NCI-H187 treated with DMSO at 0.1 percent for 48 hours (cell line): Measurements from ENCODE around the gene TNFRSF12A.
A peak's percentile ranks its signal among the peaks of the same experiment; 100 is the strongest.

ENCODE experiments used
- DNase-seq: peaks from one replicate; lab custom pipeline; 2025; lab: John Stamatoyannopoulos, UW

The TNFRSF12A gene

GRCh38 chr16:2986623-2987188 lies 33.5 kb upstream of the TNFRSF12A start:
- no peak for DNase-seq

- DNase-seq, result no peak
Measured at GRCh38 chr16:2987286-2987685, 32.9 kb upstream of the TNFRSF12A start.

- no peak for DNase-seq
Measured at GRCh38 chr16:2987833-2988232, 32.3 kb upstream of the TNFRSF12A start.

GRCh38 chr16:2988590-2989099 lies 31.5 kb upstream of the TNFRSF12A start:
- DNase-seq, result no peak

GRCh38 chr16:2990891-2991290 lies 29.3 kb upstream of the TNFRSF12A start:
- no peak for DNase-seq

- no peak for DNase-seq
Measured at GRCh38 chr16:2991566-2992261, 28.5 kb upstream of the TNFRSF12A start.

GRCh38 chr16:2992383-2993081 lies 27.6 kb upstream of the TNFRSF12A start:
- DNase-seq, result no peak

- no peak for DNase-seq
Measured at GRCh38 chr16:2996298-2996697, 23.9 kb upstream of the TNFRSF12A start.

GRCh38 chr16:2999929-3000328 lies 20.2 kb upstream of the TNFRSF12A start:
- no peak for DNase-seq

GRCh38 chr16:3000540-3000939 lies 19.6 kb upstream of the TNFRSF12A start:
- DNase-seq, result no peak

- DNase-seq, result no peak
Measured at GRCh38 chr16:3001316-3001715, 18.9 kb upstream of the TNFRSF12A start.

- peak; percentile 99 for DNase-seq
Measured at GRCh38 chr16:3003582-3004270, 16.4 kb upstream of the TNFRSF12A start.

- DNase-seq, result no peak
Measured at GRCh38 chr16:3004319-3004718, 15.8 kb upstream of the TNFRSF12A start.

- no peak for DNase-seq
Measured at GRCh38 chr16:3004781-3005284, 15.3 kb upstream of the TNFRSF12A start.

- DNase-seq, result no peak
Measured at GRCh38 chr16:3007059-3007956, 12.9 kb upstream of the TNFRSF12A start.

GRCh38 chr16:3007957-3008689 lies 12.0 kb upstream of the TNFRSF12A start:
- DNase-seq, result no peak

- DNase-seq, result no peak
Measured at GRCh38 chr16:3008690-3009037, 11.5 kb upstream of the TNFRSF12A start.

GRCh38 chr16:3009568-3010390 lies 10.4 kb upstream of the TNFRSF12A start:
- DNase-seq, result no peak

- no peak for DNase-seq
Measured at GRCh38 chr16:3010510-3010909, 9.7 kb upstream of the TNFRSF12A start.

GRCh38 chr16:3012246-3012645 lies 7.9 kb upstream of the TNFRSF12A start:
- peak; percentile 82 for DNase-seq
